Activated CD8-positive, alpha-beta memory T cell treated with anti-CD3 and anti-CD28 coated beads for 24 hours (primary cell): Measurements from ENCODE around the gene UBQLN4.
A peak's percentile ranks its signal among the peaks of the same experiment; 100 is the strongest.
"Not testable (repeated sequence)": the region's sequence is repeated elsewhere in the genome, so short reads cannot be mapped to it uniquely, and the experiment has no call there.

Experiments used
- DNase-seq: peaks from one replicate; pipeline ENCODE4 v3.0.0-alpha.2; 2020

The UBQLN4 gene

GRCh38 chr1:156056326-156056849 is 2.8 kb upstream of the UBQLN4 start:
- DNase-seq, result no peak

- no peak for DNase-seq
These were observed 1.9 kb upstream of the UBQLN4 start for GRCh38 chr1:156055281-156056048.

GRCh38 chr1:156054500-156055280 is 1.1 kb upstream of the UBQLN4 start, which contains the start of gene LAMTOR2:
LAMTOR2 (plus strand) TSS chr1:156054782; CDS start chr1:156054890, 108 bp downstream.
- DNase-seq, result peak; percentile 99

- DNase-seq, result peak; percentile 85
These were observed 483 bp downstream of the UBQLN4 start for GRCh38 chr1:156052862-156053767.

GRCh38 chr1:156051011-156051725 is 2.4 kb downstream of the UBQLN4 start:
- DNase-seq, result no peak

- DNase-seq, result no peak
These were observed 3.2 kb downstream of the UBQLN4 start for GRCh38 chr1:156050376-156050775.

- DNase-seq, result no peak
These were observed 4.8 kb downstream of the UBQLN4 start for GRCh38 chr1:156048663-156049258.

- no peak for DNase-seq
These were observed 8.5 kb downstream of the UBQLN4 start for GRCh38 chr1:156045076-156045475.

- no peak for DNase-seq
These were observed 10.8 kb downstream of the UBQLN4 start for GRCh38 chr1:156042828-156043227.

- not testable (repeated sequence) for DNase-seq
These were observed 18.6 kb downstream of the UBQLN4 start for GRCh38 chr1:156034991-156035390.

GRCh38 chr1:156033011-156033410 is 20.6 kb downstream of the UBQLN4 start:
- DNase-seq, result no peak

GRCh38 chr1:156026588-156026987 is 27.0 kb downstream of the UBQLN4 start:
- DNase-seq, result no peak

- peak; percentile 62 for DNase-seq
These were observed 27.7 kb downstream of the UBQLN4 start for GRCh38 chr1:156025876-156026275.

- DNase-seq, result no peak
These were observed 28.8 kb downstream of the UBQLN4 start for GRCh38 chr1:156024801-156025200.

GRCh38 chr1:156021954-156022353 is 31.6 kb downstream of the UBQLN4 start:
- no peak for DNase-seq

GRCh38 chr1:156021093-156021428 is 32.5 kb downstream of the UBQLN4 start:
- no peak for DNase-seq

GRCh38 chr1:156020293-156021092 is 33.1 kb downstream of the UBQLN4 start, which contains the start of gene SSR2:
SSR2 (minus strand) TSS chr1:156020951; CDS start chr1:156020167, 784 bp downstream.
- DNase-seq, result peak; percentile 88

- DNase-seq, result no peak
These were observed 33.7 kb downstream of the UBQLN4 start for GRCh38 chr1:156019946-156020292.

GRCh38 chr1:156014829-156015228 is 38.8 kb downstream of the UBQLN4 start:
- DNase-seq, result no peak

GRCh38 chr1:156012051-156012817 is 41.4 kb downstream of the UBQLN4 start:
- no peak for DNase-seq
